Endothelial cell of umbilical vein (primary cell): Measurements from ENCODE around the gene LOX. TPM values are rescaled to one million over a fixed set of nuclear protein-coding genes. Genes with fewer than 3 reads are reported as not detected.

ENCODE experiments used
- BruUV-seq: library from RNA; stranded (reverse); fragments of 400-500 nt; replicated peaks from 2 replicates; lab custom pipeline; 2021; lab: Mats Ljungman, UMichigan
- CTCF ChIA-PET: fragments of 300-600, 350-600 bp; sonication (Branson Sonifier 250); formaldehyde crosslinking; loops from one replicate; lab custom pipeline; 2021; ENCODE audit warnings: antibody characterized with exemption, inconsistent platforms; lab: Charles Lee
- POLR2A ChIA-PET: fragments of 300-600, 350-600 bp; sonication (Branson Sonifier 250); formaldehyde crosslinking; loops from one replicate; lab custom pipeline; 2021; ENCODE audit warnings: antibody characterized with exemption, inconsistent platforms; lab: Charles Lee
- DNase-seq: peaks from one replicate; pipeline ENCODE4 v3.0.0-alpha.2; 2011; ENCODE audit warnings: low read depth, low spot score
- FAIRE-seq: peaks from 2 replicates; lab custom pipeline; 2011; peaks lifted over from hg19 to GRCh38; lab: Jason Lieb, UNC
- H2AFZ ChIP-seq: 2 replicates; pipeline ENCODE4 v1.6.0; 2012; ENCODE audit warnings: low read depth, low read length, control low read depth, inconsistent platforms
- H3K27ac ChIP-seq: 2 replicates; pipeline ENCODE4 v1.5.1; 2011; ENCODE audit warnings: low read depth, mild to moderate bottlenecking, control low read depth, low read length, moderate library complexity; ENCODE audit not compliant: insufficient read depth
- H3K27me3 ChIP-seq, 2 experiments: 2 replicates each; pipeline versions ENCODE4 v1.6.0 to v1.6.1; 2011; ENCODE audit warnings: low read length in 2 of 2, mixed read lengths in 1 of 2; ENCODE audit not compliant: control insufficient read depth in 2 of 2, insufficient read depth in 2 of 2
- H3K36me3 ChIP-seq, 2 experiments: 2 replicates in 1 of 2; 3 replicates in 1 of 2; pipeline ENCODE4 v1.5.1; 2011; ENCODE audit warnings: low read length in 2 of 2, mild to moderate bottlenecking in 1 of 2, moderate library complexity in 1 of 2; ENCODE audit not compliant: control insufficient read depth in 2 of 2, insufficient read depth in 2 of 2; ENCODE audit errors: extremely low read depth in 1 of 2
- H3K4me1 ChIP-seq: 3 replicates; pipeline ENCODE4 v1.5.1; 2011; ENCODE audit warnings: mild to moderate bottlenecking, low read length; ENCODE audit not compliant: control insufficient read depth, insufficient read depth; ENCODE audit errors: extremely low read depth
- H3K4me2 ChIP-seq: 2 replicates; pipeline ENCODE4 v1.6.1; 2011; ENCODE audit warnings: low read length, control low read depth, mixed read lengths; ENCODE audit not compliant: insufficient read depth
- H3K4me3 ChIP-seq, 3 experiments: fragments of 200-600 bp in 1 of 3; sonication (generic), shearing (Covaris generic) in 1 of 3; replicated peaks in 1 of 3; 2 replicates each; pipeline ENCODE4 v1.5.1; 2011 to 2016; ENCODE audit warnings: control low read depth in 3 of 3, low read length in 3 of 3, mild to moderate bottlenecking in 2 of 3, inconsistent platforms in 1 of 3, low read depth in 1 of 3, moderate library complexity in 1 of 3; ENCODE audit not compliant: insufficient read depth in 1 of 3
- H3K79me2 ChIP-seq: 2 replicates; pipeline ENCODE4 v1.6.0; 2012; ENCODE audit warnings: low read length, inconsistent platforms; ENCODE audit not compliant: control insufficient read depth, insufficient read depth
- H3K9ac ChIP-seq: replicated peaks from 2 replicates; pipeline ENCODE3; 2011; ENCODE audit warnings: low read length, control low read depth; ENCODE audit not compliant: insufficient read depth; ENCODE audit errors: extremely low read depth
- H3K9me1 ChIP-seq: replicated peaks from 3 replicates; pipeline ENCODE4 v1.6.0; 2011; ENCODE audit warnings: mild to moderate bottlenecking, low read length; ENCODE audit not compliant: control insufficient read depth, insufficient read depth; ENCODE audit errors: extremely low read depth
- H3K9me3 ChIP-seq: replicated peaks from 2 replicates; pipeline ENCODE4 v1.5.1; 2012; ENCODE audit warnings: low read length, inconsistent platforms; ENCODE audit not compliant: control insufficient read depth, insufficient read depth
- H4K20me1 ChIP-seq: replicated peaks from 2 replicates; pipeline ENCODE3; 2011; ENCODE audit warnings: mild to moderate bottlenecking, low read length; ENCODE audit not compliant: control insufficient read depth, insufficient read depth; ENCODE audit errors: extremely low read depth
- EZH2 ChIP-seq: IDR thresholded peaks from 2 replicates; pipeline ENCODE4 v1.6.1; 2012; ENCODE audit warnings: borderline replicate concordance, low read depth, mild to moderate bottlenecking, moderate library complexity, low read length, inconsistent platforms; ENCODE audit not compliant: severe bottlenecking
- FOS ChIP-seq: IDR thresholded peaks from 2 replicates; pipeline ENCODE4 v1.6.1; 2011; ENCODE audit warnings: mild to moderate bottlenecking, low read length, moderate library complexity, borderline replicate concordance; ENCODE audit not compliant: insufficient read depth
- GATA2 ChIP-seq: IDR thresholded peaks from 2 replicates; pipeline ENCODE4 v1.7.0; 2011; ENCODE audit warnings: low read depth, mild to moderate bottlenecking, moderate library complexity, mixed read lengths, low read length; ENCODE audit not compliant: insufficient read length, insufficient read depth
- JUN ChIP-seq: IDR thresholded peaks from 2 replicates; pipeline ENCODE4 v1.6.1; 2011; ENCODE audit warnings: borderline replicate concordance, low read depth; ENCODE audit not compliant: insufficient read length, insufficient read depth
- MYC ChIP-seq: IDR thresholded peaks from one replicate; pipeline ENCODE4 v1.6.1; 2011; ENCODE audit warnings: mild to moderate bottlenecking, low read depth, low read length
- POLR2A ChIP-seq: IDR thresholded peaks from 2 replicates; pipeline ENCODE4 v1.6.1; 2012; ENCODE audit warnings: low read depth, mild to moderate bottlenecking, control low read depth, low read length
- POLR2AphosphoS5 ChIP-seq: IDR thresholded peaks from 2 replicates; pipeline ENCODE4 v1.6.1; 2012; ENCODE audit warnings: low read depth, mild to moderate bottlenecking, control low read depth, low read length, moderate library complexity; ENCODE audit not compliant: insufficient read depth
- dilution Hi-C: fragments of 300-500 bp; cut with MboI; formaldehyde crosslinking; loops from one replicate; pipeline ENCODE4 v1.15.0; 2019; ENCODE audit warnings: low sequenced_read_pairs; ENCODE audit not compliant: extremely low pct_ligation_motif_present
- intact Hi-C: fragments of 100-400 bp; cut with micrococcal nuclease; formaldehyde crosslinking; loops from one replicate; pipeline ENCODE4 v1.10.0; 2022
- polyA plus RNA-seq, 4 experiments: library from polyadenylated mRNA; depleted of rRNA in 3 of 4; stranded (reverse) in 3 of 4; unstranded in 1 of 4; fragments of >200 nt; gene quantifications; 2 replicates each; pipeline versions ENCODE4 v1.2.1 to v1.2.3, GENCODE V29; 2011 to 2012; ENCODE audit warnings: missing spikeins in 1 of 4
- total RNA-seq: library from RNA; stranded (reverse); gene quantifications from 2 replicates; pipeline ENCODE4 v1.2.3, GENCODE V29; 2021
- TF ChIP-seq, protein P1 (sequence below): IDR thresholded peaks from 2 replicates; pipeline ENCODE4 v1.6.1; 2011; ENCODE audit not compliant: insufficient read depth, insufficient read length
- TF ChIP-seq, protein P2 (sequence below), 2 donors: IDR thresholded peaks; 1 replicate in 1 of 2; 2 replicates in 1 of 2; pipeline ENCODE4 v1.5.1; 2011; ENCODE audit warnings: low read length in 2 of 2, mild to moderate bottlenecking in 2 of 2, moderate library complexity in 2 of 2, control low read depth in 1 of 2, inconsistent platforms in 1 of 2, low read depth in 1 of 2; ENCODE audit not compliant: insufficient read depth in 1 of 2; ENCODE audit errors: extremely low read depth in 1 of 2

Gene LOX
- total and polyA plus RNA-seq, 2 donors (not counting 3 experiments of a cell fraction or from before 2014, with no cell fraction given): 39.0 to 79.1 TPM

DNA sequence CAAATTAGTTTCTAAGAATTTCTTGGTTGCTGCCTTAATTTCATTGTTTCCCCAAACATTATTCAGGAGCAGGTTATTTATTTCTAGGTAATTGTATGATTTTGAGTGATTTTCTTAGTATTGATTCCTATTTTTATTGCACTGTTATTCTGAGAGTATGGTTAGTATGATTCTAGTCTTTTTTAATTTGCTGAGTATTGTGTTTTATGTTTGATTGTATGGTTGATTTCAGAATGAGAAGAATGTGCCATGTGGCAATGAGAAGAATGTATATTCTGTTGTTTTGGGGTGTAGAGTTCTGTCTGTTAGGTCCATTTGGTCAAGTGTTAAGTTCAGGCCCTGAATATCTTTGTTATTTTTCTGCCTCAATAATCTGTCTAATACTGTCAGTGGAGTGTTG is 27.1 kb downstream of the LOX start:
- H3K9me3 ChIP-seq: no peaks in the 10 kb centered on the region
- H3K79me2 ChIP-seq: no peaks in the 10 kb centered on the region
- H3K27me3 ChIP-seq: no peaks in the 10 kb centered on the region
- TF ChIP-seq POLR2AphosphoS5 (no peak), POLR2A (no peak), FOS (no peak), EZH2 (no peak), MYC (no peak), JUN (no peak), GATA2 (no peak)
- TF ChIP-seq, protein P1, sequence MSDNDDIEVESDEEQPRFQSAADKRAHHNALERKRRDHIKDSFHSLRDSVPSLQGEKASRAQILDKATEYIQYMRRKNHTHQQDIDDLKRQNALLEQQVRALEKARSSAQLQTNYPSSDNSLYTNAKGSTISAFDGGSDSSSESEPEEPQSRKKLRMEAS: no peak
- TF ChIP-seq, protein P2, sequence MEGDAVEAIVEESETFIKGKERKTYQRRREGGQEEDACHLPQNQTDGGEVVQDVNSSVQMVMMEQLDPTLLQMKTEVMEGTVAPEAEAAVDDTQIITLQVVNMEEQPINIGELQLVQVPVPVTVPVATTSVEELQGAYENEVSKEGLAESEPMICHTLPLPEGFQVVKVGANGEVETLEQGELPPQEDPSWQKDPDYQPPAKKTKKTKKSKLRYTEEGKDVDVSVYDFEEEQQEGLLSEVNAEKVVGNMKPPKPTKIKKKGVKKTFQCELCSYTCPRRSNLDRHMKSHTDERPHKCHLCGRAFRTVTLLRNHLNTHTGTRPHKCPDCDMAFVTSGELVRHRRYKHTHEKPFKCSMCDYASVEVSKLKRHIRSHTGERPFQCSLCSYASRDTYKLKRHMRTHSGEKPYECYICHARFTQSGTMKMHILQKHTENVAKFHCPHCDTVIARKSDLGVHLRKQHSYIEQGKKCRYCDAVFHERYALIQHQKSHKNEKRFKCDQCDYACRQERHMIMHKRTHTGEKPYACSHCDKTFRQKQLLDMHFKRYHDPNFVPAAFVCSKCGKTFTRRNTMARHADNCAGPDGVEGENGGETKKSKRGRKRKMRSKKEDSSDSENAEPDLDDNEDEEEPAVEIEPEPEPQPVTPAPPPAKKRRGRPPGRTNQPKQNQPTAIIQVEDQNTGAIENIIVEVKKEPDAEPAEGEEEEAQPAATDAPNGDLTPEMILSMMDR (IDR thresholded peaks at IDR 0.05; ENCODE audit: extremely low read depth in 1 of 2, insufficient read depth in 1 of 2, low read depth in 1 of 2, low read length in 2 of 2): no peak
- H3K4me1 ChIP-seq: no peaks in the 10 kb centered on the region
- no peak overlapping the region for H3K27ac ChIP-seq
- no peak for DNase-seq
- intact Hi-C loops: no loop called here
- no peaks in the 10 kb centered on the region for H3K9me1 ChIP-seq
- no peak overlapping the region for H3K4me2 ChIP-seq
- no peak overlapping the region for H3K4me3 ChIP-seq
- no peak overlapping the region for H2AFZ ChIP-seq
- H3K9ac ChIP-seq: no peak overlapping the region
- H3K36me3 ChIP-seq: no peaks in the 10 kb centered on the region
- ChIA-PET POLR2A (no interaction called here), CTCF (interaction anchor here (1.5 kb wide), 1 partner anchor 25 kb away, joined by 5 read pairs; no protein-coding TSS in a partner anchor)
- dilution Hi-C loops: no loop called here
- no TSS peak for BruUV-seq
- FAIRE-seq: no peak
- H4K20me1 ChIP-seq: no peaks in the 10 kb centered on the region
